Posterior vena cava (tissue), 2 donors: Measurements from ENCODE around the gene GLB1L. TPM values are rescaled to one million over a fixed set of nuclear protein-coding genes. Genes with fewer than 3 reads are reported as not detected.

ENCODE experiments used
- DNase-seq: peaks from one replicate; pipeline ENCODE4 v3.0.0-alpha.2; 2020; ENCODE audit warnings: low spot score
- intact Hi-C, 2 donors: fragments of 100-400 bp; cut with DNase I; formaldehyde crosslinking; loops; one replicate each; pipeline versions ENCODE4 v1.14.1 to v1.14.2; 2022 to 2023
- total RNA-seq, 2 donors: library from RNA; stranded (reverse); fragmentation: NEBNext Ultra II Directional; extraction: Animal tissue kit (Norgen Biotek cat#: 25700); gene quantifications; one replicate each; pipeline ENCODE4 v1.2.1, GENCODE V29; 2021
- donor health status: DM: yes; HTN: yes; CAD: no.
- donor health status: DM: yes; HTN: yes; CAD: no.

Gene GLB1L
- total RNA-seq, 2 donors from 2014 or later = 5.3 to 7.5 TPM

- peak; percentile 71 for DNase-seq
- intact Hi-C loops = no loop called here
These were observed 37.8 kb upstream of the GLB1L start for GRCh38 chr2:219282943-219283581.

DNA sequence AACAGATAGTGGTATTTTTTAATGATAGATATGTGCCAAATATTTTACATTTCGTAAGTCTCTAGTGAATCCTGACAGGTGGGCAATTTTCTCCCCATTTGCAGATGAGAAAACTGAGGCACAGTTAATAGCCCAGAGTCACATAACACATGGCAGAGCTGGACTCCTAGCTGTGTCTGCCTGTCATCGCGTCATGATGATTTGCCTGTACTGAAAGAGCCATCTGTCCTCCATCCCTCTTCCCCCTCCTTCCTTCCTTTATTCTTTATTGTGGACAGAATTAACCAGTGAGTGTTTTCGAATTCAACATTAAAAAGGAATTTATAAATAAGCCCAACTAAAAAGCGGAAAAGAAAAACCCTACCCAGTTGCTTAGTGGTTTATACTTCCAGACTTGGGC is 37.1 kb upstream of the GLB1L start:
- intact Hi-C loops = no loop called here
- no peak for DNase-seq

DNA sequence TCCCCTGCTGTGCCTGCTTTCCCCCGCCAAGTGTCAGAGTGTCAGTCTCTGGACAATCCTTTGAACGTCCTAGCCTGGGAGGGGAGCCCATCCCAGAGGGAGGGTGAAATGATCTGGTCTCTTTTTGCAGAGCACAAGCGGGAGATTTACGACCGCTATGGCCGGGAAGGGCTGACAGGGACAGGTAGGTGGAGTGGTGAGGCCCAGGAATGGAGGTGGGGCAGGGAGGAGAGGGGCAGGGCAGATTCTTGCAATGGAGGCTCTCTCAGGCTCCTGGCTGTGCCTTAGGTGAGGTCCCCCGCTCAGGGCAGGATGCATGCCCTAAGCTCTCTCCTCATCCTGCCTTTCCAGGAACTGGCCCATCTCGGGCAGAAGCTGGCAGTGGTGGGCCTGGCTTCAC is 36.3 kb upstream of the GLB1L start:
- intact Hi-C loops = no loop called here
- peak; percentile 59 for DNase-seq

DNA sequence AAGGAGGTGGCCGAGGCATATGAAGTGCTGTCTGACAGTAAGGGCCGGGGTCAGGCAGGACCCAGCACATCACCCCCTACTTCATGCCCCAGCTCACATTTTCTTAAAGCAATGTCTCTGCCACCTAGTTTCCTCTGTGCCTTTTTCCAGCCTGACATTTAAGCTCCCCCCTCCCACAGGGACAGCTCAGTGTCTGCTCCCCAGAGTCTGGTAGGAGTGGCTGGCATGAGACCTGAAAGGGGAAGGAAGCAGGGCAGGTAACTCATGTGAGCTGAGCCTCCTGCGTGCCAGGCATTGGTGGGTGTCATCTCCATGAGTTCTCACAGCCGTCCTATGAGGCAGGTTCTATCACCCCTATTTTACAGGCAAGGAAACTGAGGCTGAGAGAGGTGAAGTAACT is 35.4 kb upstream of the GLB1L start:
- intact Hi-C loops = no loop called here
- DNase-seq = peak; percentile 29

- DNase-seq = peak; percentile 72
- intact Hi-C loops = loop anchor here in 1 of 2 donors (2.0 kb wide), 1 partner anchor 15 kb away; no protein-coding TSS in a partner anchor
These were observed 34.8 kb upstream of the GLB1L start for GRCh38 chr2:219279916-219280516.

GRCh38 chr2:219279151-219279915 is 34.1 kb upstream of the GLB1L start, which contains the start of gene DNAJB2:
Gene DNAJB2 (plus strand): TSS chr2:219279366. CDS start chr2:219279834, 468 bp downstream.
- intact Hi-C loops = loop anchor here in 1 of 2 donors (2.0 kb wide), 1 partner anchor 15 kb away; no protein-coding TSS in a partner anchor
- DNase-seq = peak; percentile 100

- intact Hi-C loops = loop anchor here in 1 of 2 donors (2.0 kb wide), 1 partner anchor 16 kb away; no protein-coding TSS in a partner anchor
- DNase-seq = no peak
These were observed 33.5 kb upstream of the GLB1L start for GRCh38 chr2:219278655-219279150.

- DNase-seq = peak; percentile 90
- intact Hi-C loops = loop anchor here in 1 of 2 donors (2.0 kb wide), 1 partner anchor 17 kb away; no protein-coding TSS in a partner anchor
These were observed 32.7 kb upstream of the GLB1L start for GRCh38 chr2:219277703-219278654.

DNA sequence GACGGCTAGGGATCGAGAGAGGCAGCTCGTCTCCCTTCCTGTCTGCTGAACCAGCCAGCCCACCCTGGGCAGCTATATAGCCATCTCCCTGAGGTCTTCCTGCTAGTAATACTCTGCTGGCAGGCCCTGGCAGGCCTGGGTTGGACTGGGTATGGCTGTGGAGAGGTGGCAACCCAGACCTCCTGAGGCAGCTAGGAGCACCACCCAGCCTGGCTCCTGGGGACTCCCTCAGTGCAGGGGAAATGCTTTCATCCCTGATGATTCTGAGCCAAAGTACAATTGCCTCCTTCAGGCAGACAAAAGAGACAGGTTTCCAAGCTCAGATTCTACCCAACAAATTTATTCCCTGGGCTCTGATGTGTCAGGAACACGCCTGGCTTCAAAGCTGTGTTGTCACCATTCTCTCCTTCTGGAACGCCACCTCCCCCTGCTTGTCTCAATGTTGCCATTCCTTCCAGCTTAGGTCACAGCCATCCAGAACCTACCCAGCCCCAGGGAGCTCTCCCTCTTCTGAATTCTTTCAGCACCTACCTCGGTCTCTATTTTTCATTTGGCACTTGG is 29.2 kb upstream of the GLB1L start:
- no peak for DNase-seq
- intact Hi-C loops = no loop called here

GRCh38 chr2:219273937-219274336 is 28.7 kb upstream of the GLB1L start:
- intact Hi-C loops = no loop called here
- no peak for DNase-seq

DNA sequence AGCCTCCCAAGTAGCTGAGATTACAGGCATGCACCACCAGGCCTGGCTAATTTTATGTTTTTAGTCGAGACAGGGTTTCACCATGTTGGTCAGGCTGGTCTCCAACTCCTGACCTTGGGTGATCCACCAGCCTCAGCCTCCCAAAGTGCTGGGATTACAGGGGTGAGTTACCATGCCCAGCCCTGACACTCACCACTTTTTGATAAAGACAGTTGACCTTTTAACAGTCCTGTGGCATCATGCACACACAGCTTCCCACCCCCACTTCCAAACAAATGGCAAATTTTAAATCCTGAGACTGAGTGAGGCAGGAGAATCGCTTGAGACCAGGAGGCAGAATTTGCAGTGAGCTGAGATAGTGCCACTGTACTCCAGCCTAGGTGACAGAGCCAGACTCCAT is 27.8 kb upstream of the GLB1L start:
- no peak for DNase-seq

DNA sequence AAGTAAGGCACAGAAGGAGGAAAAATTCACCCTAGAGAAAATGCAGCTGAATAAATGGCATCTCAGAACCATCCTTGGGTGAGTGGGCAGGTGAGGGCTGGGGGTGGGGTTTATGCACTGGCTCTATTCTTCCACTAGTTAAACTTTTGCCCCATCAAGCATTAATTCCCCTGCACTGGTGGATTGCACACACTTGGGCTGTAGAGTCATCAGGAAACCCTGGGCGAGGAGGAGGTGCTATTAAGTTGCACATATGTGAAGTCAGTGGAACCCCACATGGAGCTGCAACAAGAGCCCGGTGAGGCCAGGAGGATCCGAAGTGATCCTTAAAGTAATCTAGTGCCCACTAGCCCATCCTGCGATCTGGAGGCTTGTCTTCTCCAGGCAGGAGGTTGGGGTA is 27.1 kb upstream of the GLB1L start:
- DNase-seq = no peak
- intact Hi-C loops = no loop called here

More for the DNA sequence above, 27.8 kb upstream of the GLB1L start:
- intact Hi-C loops = no loop called here

- no peak for DNase-seq
- intact Hi-C loops = no loop called here
These were observed 25.8 kb upstream of the GLB1L start for GRCh38 chr2:219271021-219271420.

- intact Hi-C loops = no loop called here
- no peak for DNase-seq
These were observed 24.8 kb upstream of the GLB1L start for GRCh38 chr2:219270055-219270372.

- DNase-seq = no peak
- intact Hi-C loops = no loop called here
These were observed 24.3 kb upstream of the GLB1L start for GRCh38 chr2:219269362-219270054.

DNA sequence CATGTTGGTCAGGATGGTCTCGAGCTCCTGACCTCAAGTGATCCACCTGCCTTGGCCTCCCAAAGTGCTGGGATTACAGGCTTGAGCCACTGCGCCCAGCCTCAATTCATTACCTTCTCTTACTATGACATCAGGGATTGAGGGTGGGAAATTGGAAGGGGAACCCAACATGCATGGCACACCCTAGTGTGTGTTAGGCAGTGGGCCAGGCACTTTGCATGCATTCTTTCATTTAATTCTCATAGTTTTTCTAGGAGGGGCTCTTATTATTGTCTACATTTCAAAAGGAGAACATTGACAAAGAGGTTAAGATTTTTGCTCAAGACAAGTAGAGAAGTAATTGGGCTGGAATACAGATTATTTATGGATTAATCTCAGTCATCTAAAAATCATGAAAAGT is 23.1 kb upstream of the GLB1L start:
- no peak for DNase-seq
- intact Hi-C loops = no loop called here

- DNase-seq = no peak
- intact Hi-C loops = no loop called here
These were observed 21.6 kb upstream of the GLB1L start for GRCh38 chr2:219266886-219267285.

- DNase-seq = no peak
- intact Hi-C loops = no loop called here
These were observed 21.0 kb upstream of the GLB1L start for GRCh38 chr2:219266232-219266631.
